Stimulated activated CD8-positive, alpha-beta memory T cell treated with anti-CD3 and anti-CD28 coated beads, Interleukin-4, amount 100 ng/mL, for 4 hours (primary cell): Measurements from ENCODE around the gene DDX41.
A peak's percentile ranks its signal among the peaks of the same experiment; 100 is the strongest.

Experiments used
- DNase-seq, 2 donors: peaks; one replicate each; pipeline ENCODE4 v3.0.0-alpha.2; 2020; ENCODE audit warnings: low read depth in 2 of 2, low spot score in 1 of 2

Gene DDX41

DNA sequence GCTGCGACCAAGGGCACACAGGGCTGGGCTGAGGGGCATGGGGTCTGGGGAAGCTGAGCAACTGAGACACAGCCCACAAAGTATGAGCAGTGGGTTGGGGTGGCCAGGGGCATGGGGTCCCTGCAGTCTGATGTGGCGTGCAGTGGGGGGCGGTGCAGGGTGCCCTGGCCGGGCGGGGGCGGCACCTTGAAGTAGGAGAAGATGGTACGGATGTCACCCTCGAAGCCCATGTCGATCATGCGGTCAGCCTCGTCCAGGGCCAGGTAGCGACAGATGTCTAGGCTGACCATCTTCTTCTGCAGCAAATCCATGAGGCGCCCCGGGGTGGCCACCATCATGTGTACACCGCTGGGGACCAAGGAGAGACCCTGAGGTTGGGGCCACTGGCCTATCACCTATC, 3.3 kb downstream of the DDX41 start:
- DNase-seq: no peak

DNA sequence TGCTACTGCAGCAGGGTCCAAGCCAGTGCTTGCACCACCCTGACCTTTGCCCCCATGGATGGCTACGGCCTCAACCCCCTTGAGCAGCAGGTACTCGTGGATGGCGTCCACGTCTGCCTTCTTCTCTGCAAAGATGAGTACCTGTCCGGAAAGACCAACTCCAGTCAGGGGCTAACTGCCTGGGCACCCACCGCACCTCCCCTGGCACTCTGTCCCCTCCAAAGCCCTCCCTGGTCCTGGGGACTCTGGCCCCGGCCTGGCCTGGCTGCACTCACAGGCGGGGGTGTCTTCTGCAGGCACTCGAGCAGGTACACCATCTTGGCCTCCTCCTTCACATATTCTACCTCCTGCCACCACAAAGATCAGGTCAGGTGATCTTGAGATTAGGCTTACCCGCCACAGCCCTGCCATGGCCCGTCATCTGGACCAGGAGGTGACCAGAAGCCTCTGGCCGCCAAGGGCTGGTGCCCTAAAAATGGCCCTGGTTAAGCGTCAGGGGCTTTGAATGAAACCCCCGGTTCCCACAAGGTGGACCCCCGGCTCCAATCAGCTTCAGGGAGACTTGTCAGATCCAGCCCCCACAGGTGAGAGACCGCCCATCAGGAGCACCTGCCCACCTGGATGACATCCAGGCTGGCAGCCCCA, 3.9 kb downstream of the DDX41 start:
- DNase-seq: no peak

DNA sequence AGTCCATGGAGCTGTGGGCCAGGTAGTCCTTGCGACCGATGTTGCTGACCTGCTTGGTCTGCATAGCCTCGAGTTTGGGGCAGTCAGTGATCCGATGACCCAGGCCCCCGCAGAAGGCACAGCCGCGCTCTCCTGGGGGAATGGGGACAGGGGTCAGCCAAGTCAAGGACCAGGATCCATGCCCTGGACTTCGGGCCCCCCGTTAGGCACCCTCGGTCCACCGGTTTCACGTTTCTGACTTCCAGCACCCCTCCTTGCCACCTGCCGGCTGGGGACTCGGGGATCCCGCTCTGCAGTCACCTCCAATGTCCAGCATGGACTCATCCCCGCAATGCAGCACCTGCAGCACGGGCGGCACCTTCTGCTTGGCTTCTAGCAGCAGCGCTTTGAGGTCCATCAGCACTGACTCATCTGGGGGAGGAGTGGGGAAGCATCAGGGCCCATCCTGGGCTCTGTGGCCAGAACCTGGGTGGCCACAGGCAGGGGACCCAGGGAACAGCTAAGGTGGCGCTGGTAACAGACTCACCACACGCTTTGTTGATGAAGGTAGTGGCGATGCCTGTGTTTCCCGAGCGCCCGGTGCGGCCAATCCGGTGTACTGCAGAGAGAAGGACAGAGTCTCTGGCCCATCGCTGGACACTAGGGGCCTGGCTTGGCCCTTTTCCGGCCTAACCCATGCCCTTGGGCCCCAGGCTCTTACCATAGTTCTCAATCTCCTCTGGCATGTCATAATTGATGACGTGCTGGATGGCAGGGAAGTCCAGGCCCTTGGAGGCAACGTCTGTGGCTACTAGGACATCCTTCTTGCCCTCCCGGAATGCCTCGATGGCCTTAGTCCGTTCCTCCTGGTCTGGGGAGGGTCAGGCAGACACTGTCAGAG, 4.7 kb downstream of the DDX41 start:
- no peak for DNase-seq

DNA sequence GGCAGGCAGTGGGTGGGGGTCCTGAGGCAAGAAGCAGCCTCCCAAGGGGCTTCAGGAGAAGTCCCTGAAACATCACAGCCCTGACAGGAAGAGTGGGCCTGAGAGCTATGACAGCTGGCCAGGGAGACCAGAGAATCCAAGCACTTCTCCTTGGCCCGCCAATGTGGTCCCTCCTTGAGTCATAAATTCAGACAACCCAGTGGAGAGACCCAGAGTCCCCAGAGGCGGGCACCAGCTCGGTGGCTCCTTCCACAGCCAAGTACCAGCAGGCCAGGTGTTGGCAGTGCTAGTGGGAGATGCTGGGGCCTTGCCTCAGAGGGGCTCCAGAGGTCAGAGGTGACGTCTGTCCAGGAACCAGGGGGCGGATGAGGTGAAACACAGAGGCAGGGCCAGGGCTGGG, 5.6 kb downstream of the DDX41 start:
- DNase-seq: no peak

DNA sequence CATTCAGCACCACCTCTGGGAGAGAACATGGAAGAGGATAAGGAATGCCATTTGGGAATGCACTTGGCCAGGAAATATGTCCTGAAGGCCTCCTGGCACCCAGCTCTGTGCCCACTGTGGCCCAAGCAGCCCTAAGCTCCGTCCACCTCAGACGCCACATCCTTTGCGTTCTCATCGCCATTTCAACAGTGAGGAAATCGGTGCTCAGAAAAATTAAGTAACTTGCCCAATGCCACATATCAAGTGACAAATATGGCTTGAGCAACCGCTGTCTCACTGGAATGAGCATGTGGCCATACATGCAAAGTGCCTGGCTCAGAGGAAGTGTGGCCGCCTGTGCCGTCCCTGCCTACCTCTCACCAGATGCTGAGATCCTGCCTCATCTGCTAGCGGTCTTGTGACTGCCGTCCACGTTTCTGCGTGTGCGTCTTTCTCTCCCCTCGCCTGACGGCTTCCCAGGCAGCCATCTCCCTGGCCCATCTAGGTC, 6.2 kb downstream of the DDX41 start:
- DNase-seq: no peak

DNA sequence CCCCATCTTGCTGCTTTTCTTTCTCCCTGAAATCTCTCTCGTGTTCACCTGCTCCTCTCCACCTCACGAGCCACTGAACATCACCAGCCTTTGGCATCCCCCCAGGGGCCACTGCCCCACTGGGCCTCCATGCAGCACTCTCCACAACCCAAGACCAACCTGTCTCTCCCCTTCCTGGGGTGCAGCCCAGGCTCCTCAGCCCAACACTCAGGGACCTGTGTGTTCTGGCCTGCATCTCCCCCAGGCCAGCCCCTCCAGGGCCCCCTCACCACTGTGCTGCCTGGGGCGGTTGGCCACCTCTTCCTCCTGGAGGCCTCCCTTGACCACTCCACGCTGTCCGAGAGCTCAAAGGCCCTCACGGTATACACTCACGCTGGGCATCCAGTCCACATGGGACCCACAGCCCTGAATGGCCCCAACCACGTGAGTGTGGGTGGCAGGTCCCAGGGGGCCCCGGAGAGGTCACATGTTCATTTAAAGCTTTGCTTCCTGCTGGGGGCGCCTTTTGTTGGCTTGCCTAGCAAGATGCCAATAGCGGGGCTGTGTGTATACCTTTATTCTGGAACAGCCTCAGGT, 6.7 kb downstream of the DDX41 start:
- no peak for DNase-seq

DNA sequence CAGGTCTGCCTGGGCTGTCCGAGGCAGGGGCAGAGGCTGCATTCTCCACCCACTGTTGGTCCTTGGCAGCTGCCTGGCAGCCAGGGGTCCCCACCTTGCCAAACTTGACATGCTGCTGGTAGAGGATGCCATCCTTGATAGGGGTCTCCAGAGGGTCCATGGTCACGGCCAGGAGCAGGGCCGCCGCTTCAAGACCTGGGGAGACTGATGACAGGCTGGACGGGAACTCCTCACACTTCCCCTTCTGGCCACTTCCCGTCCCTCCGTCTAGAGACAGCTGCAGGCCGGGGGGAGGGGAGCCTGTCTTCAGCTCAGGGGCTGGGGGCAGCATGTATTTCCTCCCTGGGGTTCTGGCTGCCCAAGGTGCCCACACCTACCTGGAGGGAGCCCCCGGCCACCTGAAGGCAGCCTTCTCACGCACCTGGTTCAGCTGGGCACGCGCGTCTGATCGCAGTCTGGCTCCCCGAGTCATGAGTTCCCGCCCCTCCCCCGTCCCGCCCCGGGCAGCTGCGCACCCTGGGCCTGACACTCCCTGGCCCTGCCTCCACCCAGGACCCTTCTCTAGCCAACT, 7.3 kb downstream of the DDX41 start, which contains the start of gene DOK3:
Gene DOK3, minus strand, starts transcription at position 446 of the 571 bp plus-strand sequence. Its CDS starts 286 bp downstream, at position 160.
- DNase-seq: no peak

DNA sequence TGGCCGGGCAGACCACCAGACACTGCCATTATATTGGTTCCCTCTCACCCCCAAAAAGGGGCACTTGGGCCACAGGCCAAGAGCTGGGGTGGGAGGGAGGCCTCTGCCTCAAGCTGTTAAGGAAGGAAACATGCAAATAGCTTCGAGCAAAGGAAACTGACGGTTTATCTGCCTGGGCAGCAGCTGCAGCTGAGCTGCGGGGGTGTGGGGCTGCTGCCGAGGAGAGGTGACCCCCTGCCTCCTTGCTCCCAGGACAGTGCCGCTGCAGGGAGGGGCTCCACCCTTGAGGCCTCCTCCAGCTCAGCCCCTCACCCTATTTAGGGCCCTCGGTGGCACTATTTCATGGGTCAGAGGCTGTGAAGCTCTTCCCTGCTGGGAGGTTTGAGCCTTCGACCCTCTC, 7.9 kb downstream of the DDX41 start:
- no peak for DNase-seq

DNA sequence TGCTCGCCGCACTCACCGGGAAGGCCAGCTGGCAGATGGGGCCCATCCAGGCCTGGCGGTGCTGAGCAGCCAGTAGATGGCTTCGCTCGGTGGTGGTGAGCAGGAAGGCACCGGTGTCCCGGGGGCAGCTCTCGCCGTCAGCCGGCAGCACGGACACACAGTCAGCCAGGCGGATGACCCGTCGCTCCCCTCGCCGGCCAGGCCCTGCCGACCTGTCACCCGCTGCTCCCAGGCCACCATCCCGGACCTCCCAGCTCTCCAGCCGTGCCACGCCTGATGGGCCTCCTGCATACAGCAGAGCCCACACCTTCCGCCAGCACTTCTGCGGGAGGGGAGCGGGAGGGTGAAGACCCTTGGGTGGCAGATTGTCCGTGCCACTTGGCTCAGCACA, 8.5 kb downstream of the DDX41 start:
- no peak for DNase-seq

DNA sequence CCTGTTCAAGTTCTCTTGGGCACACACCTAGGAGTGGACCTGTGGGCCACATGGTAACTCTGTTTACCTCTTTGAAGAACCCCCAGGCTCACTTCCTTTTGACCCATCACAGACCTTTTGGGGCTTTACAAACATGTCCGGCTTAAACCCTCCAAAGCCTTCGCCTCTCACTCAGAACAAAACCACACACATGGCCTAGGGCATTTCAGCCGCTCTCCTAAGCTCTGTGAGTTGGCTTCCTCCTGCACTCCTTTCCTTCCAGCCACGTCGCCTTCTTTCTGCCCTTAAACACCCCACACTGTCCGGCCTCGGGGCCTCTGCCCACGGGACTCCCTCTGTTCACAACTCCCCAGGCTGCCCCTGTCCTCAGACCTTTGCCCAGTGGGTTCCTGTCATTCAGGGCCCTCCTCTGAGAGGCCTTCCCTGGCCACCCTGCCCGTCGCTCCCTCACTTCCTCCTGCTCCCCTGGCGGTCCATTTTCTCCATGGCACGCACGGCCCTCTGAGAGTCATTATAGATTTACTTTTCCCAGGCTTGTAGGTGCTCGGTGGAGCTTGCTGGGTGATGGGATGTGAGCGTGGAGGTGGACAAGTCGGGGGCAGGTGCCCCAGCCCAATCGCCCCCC, 9.1 kb downstream of the DDX41 start:
- DNase-seq: no peak

DNA sequence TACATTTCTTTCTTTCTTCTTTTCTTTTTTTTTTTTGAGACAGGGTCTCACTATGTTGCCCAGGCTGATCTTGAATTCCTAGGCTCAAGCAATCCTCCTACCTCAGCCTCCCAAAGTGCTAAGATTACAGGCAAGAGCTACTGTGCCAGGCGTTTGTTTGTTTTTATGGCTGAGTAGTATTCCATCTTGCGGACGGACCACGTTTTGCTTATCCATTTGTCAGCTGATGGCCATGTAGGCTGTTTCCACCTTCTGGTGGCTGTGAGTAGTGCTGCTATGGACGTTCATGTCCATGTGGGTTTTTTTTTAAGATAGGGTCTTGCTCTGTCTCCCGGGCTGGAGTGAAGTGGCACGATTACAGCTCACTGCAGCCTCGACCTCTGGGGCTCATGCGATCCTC, 9.6 kb downstream of the DDX41 start:
- no peak for DNase-seq

DNA sequence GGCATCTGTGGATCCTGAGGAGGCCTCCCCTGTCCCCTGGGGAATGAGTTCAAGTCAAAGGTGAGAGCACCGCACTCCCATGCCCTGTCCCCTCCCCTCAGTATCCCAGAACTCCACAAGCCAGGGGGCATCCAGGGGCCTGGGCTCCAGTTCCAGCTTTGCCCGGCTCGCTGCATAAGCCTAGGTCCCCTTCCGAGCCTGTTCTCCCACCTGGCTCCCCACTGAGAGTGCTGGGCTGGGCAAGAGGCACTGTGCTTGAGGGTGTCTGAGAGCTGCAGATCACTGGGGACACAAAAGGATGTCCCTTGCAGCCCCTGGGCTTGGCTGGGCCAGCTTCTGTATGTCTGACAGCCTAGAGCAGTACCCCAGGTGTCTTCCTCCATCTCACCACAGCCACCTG, 11.7 kb downstream of the DDX41 start:
- no peak for DNase-seq

DNA sequence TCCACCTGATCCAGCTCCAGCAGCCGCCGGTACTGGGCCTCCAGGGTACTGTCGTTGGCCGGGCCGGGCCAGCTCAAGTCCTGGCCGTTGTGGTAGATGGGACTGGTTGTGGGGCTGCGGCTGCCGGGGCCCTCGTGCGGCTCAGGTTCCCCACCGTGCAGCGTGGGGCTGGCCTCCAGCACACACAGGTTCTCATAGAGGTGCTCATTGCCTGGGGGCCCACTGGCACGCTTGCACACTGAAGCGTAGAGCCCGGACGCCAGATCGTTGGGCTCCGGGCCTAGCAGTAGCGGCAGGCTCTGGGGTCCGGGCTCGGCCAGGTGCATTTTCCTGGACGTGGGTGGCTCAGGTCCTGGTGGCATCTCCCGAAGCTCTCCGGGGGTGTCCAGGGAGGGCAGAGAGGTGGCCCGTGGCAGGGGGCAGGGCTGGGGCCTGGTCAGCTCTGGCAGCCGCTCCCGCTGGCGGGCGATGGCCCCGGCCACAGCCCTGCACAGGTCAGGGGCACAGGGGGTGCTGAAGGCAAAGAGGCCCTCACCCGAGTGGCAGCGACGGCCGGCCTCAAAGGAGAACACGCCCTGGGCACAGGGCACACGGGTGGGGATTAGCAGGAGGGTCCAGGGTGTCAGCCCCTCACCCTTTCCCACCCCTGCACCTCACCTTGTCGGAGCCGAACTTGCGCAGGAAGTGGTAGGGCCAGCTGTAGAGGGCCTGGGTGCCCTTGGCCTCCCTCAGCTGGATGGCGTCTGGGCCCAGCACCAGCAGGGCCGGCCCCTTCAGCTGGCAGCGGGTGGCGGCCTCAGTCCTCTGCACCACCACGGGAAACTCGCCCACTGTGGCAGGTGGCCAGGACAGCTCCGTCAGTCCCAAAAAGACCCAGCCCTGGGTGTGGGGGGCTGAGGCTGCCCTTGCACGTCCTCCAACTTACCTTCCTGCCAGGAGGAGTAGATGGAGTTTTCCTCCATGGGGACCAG, 12.4 kb downstream of the DDX41 start:
- no peak for DNase-seq

DNA sequence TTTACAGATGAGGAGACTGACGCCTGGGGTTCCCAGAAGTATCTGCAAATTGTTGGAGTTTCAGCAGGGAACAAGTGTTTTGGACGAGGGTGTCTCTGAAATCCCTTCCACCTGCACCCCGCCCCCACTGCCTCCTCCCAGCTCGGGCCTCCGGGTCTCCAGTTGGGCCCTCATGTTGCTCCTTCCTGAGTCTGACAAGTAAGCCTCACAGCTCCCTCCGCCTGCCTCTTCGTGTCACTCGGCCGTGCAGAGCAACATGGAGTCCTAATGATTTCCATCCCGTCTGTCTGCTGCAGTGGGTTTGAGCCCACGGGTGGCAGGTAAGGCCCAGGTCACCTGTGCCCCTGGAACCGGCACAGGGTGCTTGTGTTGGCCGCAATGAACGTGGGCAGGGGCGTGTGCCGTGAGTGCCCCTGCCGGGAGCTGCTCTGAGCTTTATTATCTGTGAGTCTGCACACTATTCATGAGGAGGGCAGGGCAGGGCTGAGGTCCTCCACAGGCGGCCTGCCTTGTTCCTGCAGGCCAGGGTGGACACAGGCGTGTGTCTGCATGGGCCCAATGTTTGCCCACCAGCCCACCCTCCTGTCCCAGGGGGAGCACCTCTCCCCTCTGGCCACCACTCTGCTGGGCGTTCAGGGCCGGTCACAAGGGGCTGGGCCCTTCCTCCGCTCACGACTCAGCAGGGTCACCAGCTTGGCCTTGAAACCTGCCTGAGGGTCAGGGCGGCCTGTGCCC, 13.2 kb downstream of the DDX41 start:
- DNase-seq: no peak

DNA sequence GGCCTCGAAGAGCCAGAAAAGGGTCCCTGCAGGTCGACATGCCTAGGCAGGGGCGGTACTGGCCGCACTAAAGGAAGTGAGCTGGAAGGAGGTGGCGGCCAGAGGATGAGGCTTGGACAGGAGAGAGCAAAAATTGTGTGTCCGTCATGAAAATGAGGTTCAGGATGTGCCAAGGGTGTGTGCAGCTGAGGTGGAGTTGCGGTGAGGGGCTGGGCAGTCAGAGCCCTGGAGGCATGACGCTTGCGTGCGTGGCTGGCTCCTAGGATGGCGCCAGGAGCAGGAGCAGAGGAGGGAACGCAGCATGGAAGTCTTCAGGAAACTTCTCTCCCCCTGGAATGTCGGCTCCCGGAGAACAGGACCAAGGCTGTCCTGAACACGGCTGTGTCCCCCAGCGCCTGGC, 13.9 kb downstream of the DDX41 start:
- no peak for DNase-seq

DNA sequence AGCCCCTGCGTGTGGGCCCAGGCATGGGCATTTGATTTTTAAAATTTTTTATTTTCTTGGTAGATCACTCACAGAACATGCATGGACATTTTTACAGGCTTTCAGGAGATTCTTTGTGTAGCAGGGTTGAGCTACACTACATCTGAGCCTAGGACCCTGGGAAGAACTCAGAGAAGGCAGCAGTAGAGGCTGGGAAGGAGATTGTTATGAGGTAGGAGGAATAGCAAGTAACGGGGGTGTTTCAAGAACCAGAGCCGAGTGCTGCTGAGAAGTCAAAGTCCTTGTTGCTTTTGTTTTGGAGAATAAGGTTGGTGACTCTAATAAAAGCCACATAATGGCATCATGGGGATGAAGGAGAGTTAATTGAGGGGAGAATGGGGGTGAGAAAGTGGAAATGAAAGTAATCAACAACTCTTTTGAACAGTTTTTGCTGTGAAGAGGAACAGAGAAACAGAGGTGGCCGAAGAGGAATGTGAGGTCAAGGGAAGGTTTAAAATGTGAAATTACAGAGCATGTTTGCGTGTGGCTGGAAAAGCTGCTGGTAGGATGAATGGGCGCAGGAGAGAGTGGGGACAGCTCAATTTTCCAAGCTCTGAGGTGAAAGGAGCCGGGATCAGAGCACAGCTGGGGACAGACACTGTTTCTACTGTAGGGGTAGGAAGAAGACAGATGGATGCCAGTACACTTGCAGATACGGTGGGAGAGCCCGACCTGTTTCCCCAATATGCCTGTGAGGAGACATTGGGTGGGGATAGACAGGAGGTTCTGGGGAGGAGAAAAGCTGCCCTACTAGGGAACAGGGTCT, 14.7 kb downstream of the DDX41 start:
- DNase-seq: no peak

DNA sequence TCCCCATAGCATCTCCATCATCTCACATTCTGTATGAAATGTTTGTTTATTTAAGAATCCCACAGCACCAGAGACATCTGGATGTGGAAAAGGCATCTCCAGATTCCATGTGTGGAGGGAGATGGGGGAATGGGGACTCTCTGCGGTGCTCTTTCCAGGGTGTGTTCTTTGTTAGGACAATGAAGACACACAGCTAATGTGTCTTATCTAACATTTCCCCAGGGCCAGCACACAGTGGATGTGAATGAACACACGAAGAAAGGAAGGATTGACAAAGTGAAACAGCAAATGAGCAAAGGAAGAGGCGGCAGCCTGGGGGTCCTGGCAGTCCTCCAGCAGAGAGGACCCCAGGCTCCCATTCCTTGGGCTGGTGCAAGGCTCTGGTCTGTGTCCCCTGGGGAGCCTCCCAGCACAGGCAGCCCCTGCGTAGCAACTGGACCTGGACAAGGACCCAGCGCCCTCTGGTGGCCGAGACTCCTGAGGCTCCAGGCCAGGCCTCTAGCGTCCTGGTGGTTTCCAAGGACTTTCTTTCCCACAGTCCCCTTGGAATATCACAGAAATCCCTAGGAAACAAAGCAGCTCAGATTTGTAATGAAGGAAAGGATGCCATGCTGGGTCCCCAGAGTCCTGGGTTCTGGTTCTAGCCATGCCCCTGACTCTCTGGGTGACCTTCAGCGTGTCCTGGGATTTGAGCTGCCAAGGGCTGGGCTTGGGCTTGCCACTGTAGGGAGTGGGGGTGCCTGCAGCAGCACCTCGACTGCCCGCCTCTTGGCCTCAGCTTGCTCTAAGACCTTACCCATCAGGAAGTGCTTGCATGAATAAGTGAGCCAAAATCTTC, 15.9 kb downstream of the DDX41 start:
- peak; percentile 70 to 87 for DNase-seq

DNA sequence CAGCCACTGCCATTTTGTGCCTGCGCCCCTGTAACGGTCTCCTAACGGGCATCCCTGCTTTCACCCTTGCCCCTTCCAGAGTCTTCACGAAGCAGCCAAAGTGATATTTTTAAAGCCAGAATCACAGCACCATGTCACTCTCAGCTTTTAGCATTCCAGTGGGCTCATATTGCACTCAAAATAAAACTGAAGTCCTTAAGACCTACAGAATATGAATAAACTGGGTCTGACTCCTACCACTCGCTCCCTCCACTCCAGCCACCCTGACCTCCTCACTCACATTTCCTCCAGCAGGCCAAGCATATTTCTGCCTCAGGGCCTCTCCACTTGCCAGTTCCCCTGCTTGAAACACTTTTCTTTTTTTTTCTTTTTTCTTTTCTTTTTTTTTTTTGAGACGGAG, 16.9 kb downstream of the DDX41 start:
- DNase-seq: no peak
